ENCODE measurements around the gene PTPN1. TPM values are rescaled to one million over a fixed set of nuclear protein-coding genes. Genes with fewer than 3 reads are reported as not detected.

PTPN1 gene
- total RNA-seq, 2 experiments from 2014 or later: 79.0 to 92.8 TPM

- H3K4me3 Mint-ChIP-seq: peak overlapping the region; percentile 99
- H3K27me3 Mint-ChIP-seq: no peaks in the 10 kb centered on the region
- intact Hi-C loops (cut with DNase I, micrococcal nuclease): loop anchor here in 1 of 2 experiments (5.0 to 10.0 kb wide), 4 partner anchors 411 to 1236 kb away; partner anchors contain the start of genes SLC9A8 and ZNFX1
- ATAC-seq (no peak), DNase-seq (no peak)
- H3K27ac Mint-ChIP-seq: peak overlapping the region; percentile 99
- H3K4me1 Mint-ChIP-seq: peaks cover 79% of the 10 kb centered on the region
- peaks cover 45% of the 10 kb centered on the region for H3K36me3 Mint-ChIP-seq (ENCODE audit: low read depth)
- no peaks in the 10 kb centered on the region for H3K9me3 Mint-ChIP-seq (ENCODE audit: low read depth)
- CTCF ChIA-PET: interaction anchor here (0.6 to 4.8 kb wide), 19 partner anchors 9 to 385 kb away, joined by 3 to 29 read pairs (median 6); no protein-coding TSS in a partner anchor
- POLR2A ChIA-PET: interaction anchor here (0.5 to 5.6 kb wide), 7 partner anchors 9 to 49 kb away, joined by 3 to 29 read pairs (median 3); no protein-coding TSS in a partner anchor
Observed at GRCh38 chr20:50513169-50514034, 3.2 kb downstream of the PTPN1 start.

- peaks cover 47% of the 10 kb centered on the region for H3K36me3 Mint-ChIP-seq (ENCODE audit: low read depth)
- DNase-seq: no peak
- ATAC-seq: no peak
- H3K27ac Mint-ChIP-seq: peak overlapping the region; percentile 99
- ChIA-PET CTCF (interaction anchor here (1.1 to 4.8 kb wide), 12 partner anchors 10 to 62 kb away, joined by 3 to 29 read pairs (median 6); no protein-coding TSS in a partner anchor), POLR2A (interaction anchor here (1.1 to 5.6 kb wide), 2 partner anchors 35 to 48 kb away, joined by 3 to 29 read pairs; no protein-coding TSS in a partner anchor)
- H3K27me3 Mint-ChIP-seq: no peaks in the 10 kb centered on the region
- peaks cover 79% of the 10 kb centered on the region for H3K4me1 Mint-ChIP-seq
- no peaks in the 10 kb centered on the region for H3K9me3 Mint-ChIP-seq (ENCODE audit: low read depth)
- peak overlapping the region; percentile 99 for H3K4me3 Mint-ChIP-seq
- intact Hi-C loops (cut with DNase I, micrococcal nuclease): loop anchor here in 1 of 2 experiments (5.0 to 10.0 kb wide), 4 partner anchors 411 to 1237 kb away; partner anchors contain the start of genes SLC9A8 and ZNFX1
Observed at GRCh38 chr20:50514035-50514337, 3.8 kb downstream of the PTPN1 start.

- intact Hi-C loops (cut with DNase I, micrococcal nuclease): loop anchor here (5.0 to 10.0 kb wide), 5 partner anchors 37 to 1237 kb away; partner anchors contain the start of genes SLC9A8 (in 1 of the 2) and ZNFX1 (in 1 of the 2)
- Mint-ChIP-seq H3K36me3 (ENCODE audit: low read depth) (peaks cover 50% of the 10 kb centered on the region), H3K9me3 (ENCODE audit: low read depth) (no peaks in the 10 kb centered on the region), H3K4me3 (peak overlapping the region; percentile 99), H3K27ac (peak overlapping the region; percentile 99), H3K27me3 (no peaks in the 10 kb centered on the region), H3K4me1 (peaks cover 81% of the 10 kb centered on the region)
- ChIA-PET CTCF (interaction anchor here (0.5 to 3.4 kb wide), 8 partner anchors 9 to 225 kb away, joined by 3 to 18 read pairs (median 6); no protein-coding TSS in a partner anchor), POLR2A (interaction anchor here (5.6 kb wide), 1 partner anchor 47 kb away, joined by 29 read pairs; no protein-coding TSS in a partner anchor)
- DNase-seq (peak; percentile 32), ATAC-seq (no peak)
Observed at GRCh38 chr20:50514750-50515149, 4.6 kb downstream of the PTPN1 start.

DNA sequence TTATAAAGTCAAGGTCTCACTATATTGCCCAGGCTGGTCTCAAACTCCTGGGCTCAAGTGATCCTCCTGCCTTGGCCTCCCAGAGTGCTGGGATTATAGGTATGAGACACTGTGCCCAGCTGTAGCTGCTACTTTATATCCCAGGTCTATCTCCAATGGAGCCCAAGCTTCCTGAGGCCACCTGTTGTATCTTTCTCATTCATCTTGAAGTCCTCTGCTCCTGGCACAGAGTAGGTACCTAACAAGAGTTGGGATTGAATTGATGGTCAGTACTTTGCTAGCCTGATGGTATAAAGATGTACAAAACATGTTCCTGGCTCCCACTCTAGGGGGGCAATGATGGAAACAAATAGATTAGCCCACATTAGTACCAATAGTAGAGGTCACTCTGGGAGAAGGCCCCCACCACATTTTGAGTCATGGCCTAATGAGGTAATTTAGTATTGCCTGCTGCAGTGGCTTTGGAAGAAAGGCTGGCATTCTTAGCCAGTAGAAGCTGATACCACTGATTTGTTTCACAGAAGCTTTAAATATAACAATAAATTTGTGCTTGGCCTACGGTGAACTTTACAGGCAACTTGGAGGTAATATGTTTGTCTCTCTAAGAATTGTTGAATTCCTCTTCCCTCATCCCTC is 5.4 kb downstream of the PTPN1 start:
- H3K4me1 Mint-ChIP-seq: peaks cover 88% of the 10 kb centered on the region
- POLR2A ChIA-PET: interaction anchor here (1.4 to 5.6 kb wide), 2 partner anchors 32 to 46 kb away, joined by 7 to 29 read pairs; no protein-coding TSS in a partner anchor
- peaks cover 55% of the 10 kb centered on the region for H3K36me3 Mint-ChIP-seq (ENCODE audit: low read depth)

DNA sequence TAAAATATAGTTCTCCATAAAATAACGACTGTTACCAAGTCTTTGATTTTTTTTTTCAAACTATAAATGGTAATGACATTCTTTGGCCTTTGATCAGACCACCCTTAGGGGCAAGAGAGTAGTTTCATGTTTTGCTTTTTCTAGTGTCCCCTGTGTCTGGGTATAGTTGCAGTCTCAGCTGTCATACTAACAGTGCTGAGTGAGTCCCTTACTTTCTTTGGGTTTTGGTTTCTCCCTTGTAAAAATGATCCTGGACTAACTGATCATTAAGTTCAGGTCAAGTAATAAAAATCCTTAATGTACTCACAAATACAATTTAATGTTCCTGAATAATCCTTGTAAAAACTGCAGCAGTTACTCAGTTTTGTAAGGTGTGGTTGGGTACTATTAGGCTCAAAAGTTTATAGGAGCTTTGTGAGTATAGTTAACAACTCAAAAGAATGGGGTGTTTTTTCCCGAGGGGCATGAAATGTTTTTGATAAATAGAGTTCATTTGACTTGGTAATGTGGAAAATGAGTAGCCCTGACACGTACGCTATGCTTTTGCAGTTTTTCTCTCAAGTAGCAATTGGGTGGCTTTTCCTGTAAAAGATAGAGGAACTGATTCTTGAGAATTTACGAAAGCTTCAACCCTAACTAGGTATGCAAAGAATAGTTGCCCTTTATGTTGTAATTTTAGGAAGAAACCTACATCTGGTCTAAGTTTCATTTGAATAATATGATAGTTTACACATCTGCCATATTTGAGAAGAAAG is 6.2 kb downstream of the PTPN1 start:
- POLR2A ChIA-PET: interaction anchor here (0.9 to 5.6 kb wide), 4 partner anchors 29 to 46 kb away, joined by 4 to 29 read pairs (median 6); no protein-coding TSS in a partner anchor
- intact Hi-C loops (cut with DNase I, micrococcal nuclease): loop anchor here (5.0 to 10.0 kb wide), 4 partner anchors 39 to 922 kb away; partner anchors contain the start of gene SLC9A8 (in 1 of the 2)
- peak; percentile 11 for ATAC-seq

More for the DNA sequence above, 5.4 kb downstream of the PTPN1 start:
- H3K27ac Mint-ChIP-seq: peak overlapping the region; percentile 99
- ATAC-seq (no peak), DNase-seq (no peak)
- peak overlapping the region; percentile 99 for H3K4me3 Mint-ChIP-seq
- no peaks in the 10 kb centered on the region for H3K9me3 Mint-ChIP-seq (ENCODE audit: low read depth)
- CTCF ChIA-PET: interaction anchor here (0.6 to 3.3 kb wide), 7 partner anchors 26 to 73 kb away, joined by 3 to 17 read pairs (median 4); no protein-coding TSS in a partner anchor
- H3K27me3 Mint-ChIP-seq: no peaks in the 10 kb centered on the region
- intact Hi-C loops (cut with DNase I, micrococcal nuclease): loop anchor here (5.0 to 10.0 kb wide), 4 partner anchors 38 to 921 kb away; partner anchors contain the start of gene SLC9A8 (in 1 of the 2)

DNA sequence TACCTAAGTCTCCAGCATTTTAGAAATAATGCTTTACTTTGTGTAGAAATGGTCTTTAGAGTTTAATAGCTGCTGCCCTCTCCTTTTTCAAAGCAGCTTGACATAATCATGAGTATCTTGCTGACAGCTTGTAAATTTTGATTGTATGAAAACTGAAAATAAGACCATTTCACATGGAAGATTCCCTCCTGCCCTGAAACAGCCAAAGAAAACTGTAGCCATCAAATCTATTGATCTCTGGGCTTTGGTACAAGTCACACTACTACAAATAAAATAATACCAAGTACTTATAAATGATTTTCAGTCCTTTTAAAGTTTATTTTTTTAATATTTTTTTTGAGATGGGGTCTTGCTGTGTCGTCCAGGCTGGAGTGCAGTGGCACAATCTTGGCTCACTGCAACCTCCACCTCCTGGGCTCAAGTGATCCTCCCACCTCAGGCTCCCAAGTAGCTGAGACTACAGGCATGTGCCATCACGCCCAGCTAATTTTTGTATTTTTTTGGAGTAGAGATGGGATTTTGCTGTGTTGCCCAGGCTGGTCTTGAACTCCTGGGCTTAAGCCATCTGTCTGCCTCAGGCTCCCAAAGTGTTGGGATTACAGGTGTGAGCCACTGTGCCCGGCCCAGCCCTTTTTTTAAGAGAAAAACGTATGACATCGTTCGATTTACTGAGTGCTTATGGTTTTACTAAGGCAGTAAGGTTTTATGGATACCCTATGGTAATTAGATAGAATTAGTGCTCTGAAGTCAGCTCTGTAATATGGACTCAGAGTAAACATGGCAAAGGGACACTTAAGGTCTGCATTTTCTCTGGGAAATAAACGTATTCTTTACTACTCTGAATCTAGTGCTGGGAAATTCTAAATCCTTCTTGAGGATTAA is 7.0 kb downstream of the PTPN1 start:
- no peaks in the 10 kb centered on the region for H3K27me3 Mint-ChIP-seq
- CTCF ChIA-PET: interaction anchor here (0.6 to 4.1 kb wide), 13 partner anchors 15 to 983 kb away, joined by 3 to 25 read pairs (median 3); no protein-coding TSS in a partner anchor
- ATAC-seq: no peak
- H3K27ac Mint-ChIP-seq: peak overlapping the region; percentile 99
- DNase-seq: no peak
- intact Hi-C loops (cut with DNase I, micrococcal nuclease): loop anchor here (5.0 to 10.0 kb wide), 4 partner anchors 40 to 922 kb away; partner anchors contain the start of gene SLC9A8 (in 1 of the 2)
- H3K4me1 Mint-ChIP-seq: peaks cover 96% of the 10 kb centered on the region
- H3K9me3 Mint-ChIP-seq (ENCODE audit: low read depth): no peaks in the 10 kb centered on the region
- peaks cover 55% of the 10 kb centered on the region for H3K36me3 Mint-ChIP-seq (ENCODE audit: low read depth)
- peak overlapping the region; percentile 99 for H3K4me3 Mint-ChIP-seq
- POLR2A ChIA-PET: interaction anchor here (0.6 to 5.6 kb wide), 6 partner anchors 29 to 416 kb away, joined by 4 to 29 read pairs (median 6); no protein-coding TSS in a partner anchor

More for the DNA sequence above, 6.2 kb downstream of the PTPN1 start:
- Mint-ChIP-seq H3K27me3 (no peaks in the 10 kb centered on the region), H3K4me1 (peaks cover 93% of the 10 kb centered on the region), H3K9me3 (ENCODE audit: low read depth) (no peaks in the 10 kb centered on the region), H3K36me3 (ENCODE audit: low read depth) (peaks cover 53% of the 10 kb centered on the region), H3K27ac (peak overlapping the region; percentile 99), H3K4me3 (peak overlapping the region; percentile 99)
- DNase-seq: no peak
- CTCF ChIA-PET: interaction anchor here (0.6 to 4.1 kb wide), 11 partner anchors 15 to 984 kb away, joined by 3 to 25 read pairs (median 3); no protein-coding TSS in a partner anchor

GRCh38 chr20:50517817-50518154 is 7.6 kb downstream of the PTPN1 start:
- ChIA-PET CTCF (interaction anchor here (0.9 to 4.1 kb wide), 7 partner anchors 19 to 58 kb away, joined by 3 to 25 read pairs (median 6); no protein-coding TSS in a partner anchor), POLR2A (interaction anchor here (0.6 to 2.4 kb wide), 6 partner anchors 11 to 417 kb away, joined by 3 to 12 read pairs (median 4); no protein-coding TSS in a partner anchor)
- H3K4me3 Mint-ChIP-seq: peak overlapping the region; percentile 74
- intact Hi-C loops (cut with DNase I, micrococcal nuclease): loop anchor here (1.0 to 10.0 kb wide), 11 partner anchors 7 to 923 kb away; partner anchors contain the start of genes PTPN1 (in 1 of the 2) and SLC9A8 (in 1 of the 2)
- ATAC-seq (no peak), DNase-seq (peak; percentile 48)
- peaks cover 53% of the 10 kb centered on the region for H3K36me3 Mint-ChIP-seq (ENCODE audit: low read depth)
- peaks cover 94% of the 10 kb centered on the region for H3K4me1 Mint-ChIP-seq
- no peaks in the 10 kb centered on the region for H3K27me3 Mint-ChIP-seq
- H3K9me3 Mint-ChIP-seq (ENCODE audit: low read depth): no peaks in the 10 kb centered on the region
- peak overlapping the region; percentile 99 for H3K27ac Mint-ChIP-seq

- Mint-ChIP-seq H3K4me3 (peak overlapping the region; percentile 74), H3K36me3 (ENCODE audit: low read depth) (peaks cover 55% of the 10 kb centered on the region), H3K27ac (peak overlapping the region; percentile 99), H3K27me3 (no peaks in the 10 kb centered on the region), H3K9me3 (ENCODE audit: low read depth) (peaks cover 2% of the 10 kb centered on the region), H3K4me1 (peaks cover 95% of the 10 kb centered on the region)
- DNase-seq (no peak), ATAC-seq (peak; percentile 28)
- CTCF ChIA-PET: interaction anchor here (0.9 to 4.1 kb wide), 7 partner anchors 19 to 58 kb away, joined by 3 to 25 read pairs (median 6); no protein-coding TSS in a partner anchor
- POLR2A ChIA-PET: interaction anchor here (0.7 to 2.4 kb wide), 5 partner anchors 11 to 407 kb away, joined by 3 to 12 read pairs (median 3); no protein-coding TSS in a partner anchor
- intact Hi-C loops (cut with DNase I, micrococcal nuclease): loop anchor here (1.0 to 10.0 kb wide), 11 partner anchors 8 to 923 kb away; partner anchors contain the start of genes PTPN1 (in 1 of the 2) and SLC9A8 (in 1 of the 2)
Observed at GRCh38 chr20:50518270-50518721, 8.1 kb downstream of the PTPN1 start.

All from activated CD4-positive, alpha-beta T cell treated with anti-CD3 and anti-CD28 coated beads for 36 hours (primary cell).